Activated T-helper 1 cell treated with Interleukin-2 at 50 U/mL for 16 hours (primary cell): ENCODE measurements around the gene PTTG1IP.
"Not testable (repeated sequence)": the region's sequence is repeated elsewhere in the genome, so short reads cannot be mapped to it uniquely, and the experiment has no call there.

Source experiments
- DNase-seq: peaks from one replicate; pipeline ENCODE4 v3.0.0-alpha.2; 2020; ENCODE audit warnings: low read depth

The PTTG1IP gene

DNA sequence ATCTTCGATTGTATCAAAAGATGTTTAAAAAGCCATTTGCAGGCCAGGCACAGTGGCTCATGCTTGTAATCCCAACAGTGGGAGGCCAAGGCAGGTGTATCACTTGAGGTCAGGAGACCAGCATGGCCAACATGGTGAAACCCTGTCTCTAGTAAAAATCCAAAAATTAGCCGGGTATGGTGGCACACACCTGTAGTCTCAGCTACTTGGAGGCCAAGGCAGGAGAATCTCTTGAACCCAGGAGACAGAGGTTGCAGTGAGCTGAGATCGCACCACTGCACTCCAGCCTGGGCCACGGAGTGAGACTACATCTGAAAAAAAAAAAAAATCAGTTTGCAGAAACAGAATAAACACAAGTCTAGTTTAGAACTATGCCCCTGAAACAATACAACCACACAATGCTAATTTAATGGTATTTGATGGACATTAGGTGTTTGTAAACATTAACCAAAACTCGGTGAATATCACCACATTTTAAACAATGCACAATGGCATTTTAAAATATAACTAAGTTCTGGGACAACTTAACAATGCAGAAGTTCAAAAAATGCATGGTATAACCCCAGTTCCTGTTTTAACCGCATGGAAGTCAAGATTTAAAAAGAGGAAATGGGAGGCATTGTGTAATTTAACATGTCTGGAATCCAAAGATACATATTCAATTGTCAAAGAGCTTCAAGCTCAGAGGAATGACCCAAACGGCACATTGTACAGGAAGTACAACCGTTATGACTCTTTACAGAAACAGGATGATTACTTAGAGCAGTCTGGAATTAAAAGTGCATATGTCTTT is 7.1 kb upstream of the PTTG1IP start:
- DNase-seq: no peak

DNA sequence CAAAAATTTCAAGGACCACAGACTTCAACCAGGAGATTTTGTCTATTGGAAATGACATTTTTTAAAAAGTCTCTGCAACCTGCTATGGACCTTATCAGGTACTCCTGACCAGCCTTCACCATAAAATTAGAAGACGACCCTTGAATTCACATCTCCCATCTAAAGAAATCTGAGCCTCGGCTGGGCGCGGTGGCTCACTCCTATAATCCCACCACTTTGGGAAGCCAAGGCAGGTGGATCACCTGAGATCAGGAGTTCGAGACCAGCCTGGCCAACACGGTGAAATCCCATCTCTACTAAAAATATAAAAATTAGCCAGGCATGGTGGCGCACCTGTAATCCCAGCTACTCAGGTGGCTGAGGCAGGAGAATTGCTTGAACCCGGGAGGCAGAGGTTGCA is 5.7 kb upstream of the PTTG1IP start:
- DNase-seq: not testable (repeated sequence)

DNA sequence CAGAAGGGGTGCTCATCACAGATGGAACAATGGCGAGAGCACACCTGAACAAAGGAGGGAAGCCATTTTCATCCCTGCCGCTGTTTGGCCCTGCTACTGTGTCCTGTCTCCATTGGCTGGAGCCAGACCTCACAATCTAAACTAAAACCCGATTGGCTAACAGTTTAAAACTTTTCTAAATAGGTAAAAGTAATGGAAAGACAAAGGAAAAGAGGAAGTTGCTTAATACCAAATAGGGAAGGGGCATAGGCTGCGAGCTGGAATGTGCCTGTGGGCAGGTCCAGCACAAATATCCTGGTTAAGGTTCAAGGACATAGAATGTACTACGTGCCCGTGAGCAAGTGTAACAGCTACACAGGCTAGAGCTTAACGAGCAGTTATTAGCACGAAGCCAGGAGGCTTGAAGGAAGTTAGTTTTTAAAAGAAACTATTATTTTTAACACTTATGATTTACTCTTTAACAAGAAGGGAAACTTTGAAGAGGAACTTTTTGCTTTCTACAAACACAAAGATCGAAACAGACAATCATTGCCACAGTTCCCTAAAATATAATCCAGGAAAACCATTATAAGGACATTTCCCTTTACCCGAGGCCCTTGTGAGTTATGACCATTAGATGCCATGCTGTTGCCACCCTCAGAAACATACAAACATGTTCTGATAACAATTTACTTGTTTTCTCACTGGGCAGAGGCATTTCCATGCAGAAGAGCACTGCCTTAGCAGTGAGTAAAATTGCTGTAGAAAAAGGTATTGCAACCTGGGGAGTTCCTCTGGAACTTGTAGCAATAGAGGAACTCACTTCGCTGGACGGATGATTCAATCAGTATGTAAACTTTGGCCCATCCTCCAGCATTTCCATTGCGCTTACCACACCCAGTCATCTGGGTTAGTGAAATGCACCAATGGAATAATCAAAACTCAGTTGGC is 4.8 kb upstream of the PTTG1IP start:
- no peak for DNase-seq

DNA sequence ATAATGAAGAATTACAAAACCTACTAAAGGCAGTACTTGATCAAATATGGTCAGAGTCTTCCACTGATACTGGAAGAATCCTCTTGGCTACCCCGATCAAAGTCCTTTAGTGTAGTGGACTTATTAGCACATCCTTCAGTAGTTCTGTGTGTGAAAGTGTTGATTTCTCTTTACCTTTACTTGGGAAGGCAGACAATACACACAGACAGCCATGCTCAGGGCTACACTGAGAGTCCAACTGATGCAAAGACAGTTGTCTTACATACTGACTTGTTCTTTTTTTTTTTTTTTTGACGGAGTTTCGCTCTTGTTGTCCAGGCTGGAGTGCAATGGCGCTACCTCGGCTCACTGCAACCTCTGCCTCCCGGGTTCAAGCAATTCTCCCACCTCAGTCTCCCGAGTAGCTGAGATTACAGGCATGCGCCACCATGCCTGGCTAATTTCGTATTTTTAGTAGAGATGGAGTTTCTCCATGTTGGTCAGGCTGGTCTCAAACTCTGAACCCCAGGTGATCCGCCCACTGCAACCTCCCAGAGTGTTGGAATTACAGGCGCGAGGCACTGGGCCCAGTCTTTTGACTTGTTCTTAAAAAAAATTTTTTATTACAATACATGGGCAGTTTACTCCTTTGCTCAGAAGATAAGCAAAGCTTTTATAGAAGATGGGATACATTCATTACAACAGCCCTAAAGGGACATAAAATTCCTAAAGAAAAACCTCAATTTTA is 3.5 kb upstream of the PTTG1IP start:
- DNase-seq: no peak

DNA sequence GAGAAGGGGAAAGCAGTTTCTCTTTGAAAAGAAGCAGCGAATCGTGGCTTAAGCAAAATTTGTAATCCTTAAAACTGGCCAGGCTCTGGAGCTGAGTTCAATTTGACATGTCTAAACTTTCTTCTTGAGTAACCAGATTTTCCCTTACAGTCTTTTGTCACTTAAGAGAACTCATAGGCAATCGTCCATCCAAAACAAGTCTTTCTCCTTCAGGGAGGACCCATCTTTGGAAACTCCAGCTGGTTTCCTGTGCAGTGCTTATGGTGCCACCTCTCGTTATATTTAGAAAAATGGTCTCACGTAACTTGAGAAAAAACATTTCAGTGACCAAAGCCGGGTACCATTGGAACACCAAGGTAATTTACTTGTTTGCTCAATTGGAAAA is 1.8 kb upstream of the PTTG1IP start:
- DNase-seq: no peak

DNA sequence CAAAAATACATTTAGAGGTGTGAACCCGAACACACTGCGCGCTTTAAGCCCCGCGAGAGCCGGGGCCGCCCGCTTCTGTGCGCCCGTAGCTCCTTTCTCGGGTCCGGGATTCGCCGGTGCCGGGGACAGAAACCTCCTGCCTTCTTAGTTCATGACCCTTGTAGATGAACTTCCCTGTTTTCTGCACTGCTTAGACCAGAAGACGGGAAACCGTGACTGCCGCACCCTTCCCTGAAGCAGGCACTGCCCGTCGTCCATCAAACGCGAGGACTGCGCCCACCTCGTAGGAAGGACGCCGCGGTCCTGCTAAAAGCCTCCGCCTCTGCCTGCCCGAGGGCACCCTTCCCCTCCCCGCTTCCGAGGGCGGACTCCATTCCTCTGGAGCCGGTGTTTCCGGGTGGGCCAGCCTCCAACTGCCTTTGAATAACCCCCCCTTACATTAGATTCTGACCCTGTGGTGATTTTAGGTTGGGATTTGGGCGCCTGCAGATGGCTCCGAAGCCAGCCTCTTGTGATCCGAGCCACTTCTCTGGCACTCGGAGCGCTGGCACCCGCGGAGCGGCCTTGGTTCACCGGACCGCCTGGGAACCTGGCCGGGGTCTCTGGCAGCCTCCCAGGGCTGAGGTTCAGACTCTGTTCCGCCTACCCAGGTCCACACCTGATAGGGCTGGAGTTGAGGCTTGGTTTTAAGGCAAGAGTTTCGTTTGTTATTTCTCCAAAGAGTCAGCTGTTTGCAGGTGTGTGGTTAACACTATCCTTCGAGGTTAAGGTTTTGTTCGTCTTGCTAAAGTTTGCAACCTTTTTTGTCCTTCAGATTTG is 1.2 kb upstream of the PTTG1IP start:
- DNase-seq: no peak

DNA sequence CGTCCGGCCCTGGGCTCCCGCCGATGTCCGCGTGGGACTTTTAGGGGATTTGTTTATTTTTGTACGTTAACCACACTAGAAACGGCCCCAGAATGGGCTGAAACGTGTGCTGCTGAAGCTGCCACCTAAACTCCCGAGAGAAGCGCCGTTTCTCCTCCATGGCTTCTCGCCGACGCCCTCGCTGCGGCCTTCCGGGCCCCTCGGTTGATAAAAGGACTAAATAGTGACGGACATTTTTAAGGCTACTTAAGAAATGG is 678 bp upstream of the PTTG1IP start:
- no peak for DNase-seq

DNA sequence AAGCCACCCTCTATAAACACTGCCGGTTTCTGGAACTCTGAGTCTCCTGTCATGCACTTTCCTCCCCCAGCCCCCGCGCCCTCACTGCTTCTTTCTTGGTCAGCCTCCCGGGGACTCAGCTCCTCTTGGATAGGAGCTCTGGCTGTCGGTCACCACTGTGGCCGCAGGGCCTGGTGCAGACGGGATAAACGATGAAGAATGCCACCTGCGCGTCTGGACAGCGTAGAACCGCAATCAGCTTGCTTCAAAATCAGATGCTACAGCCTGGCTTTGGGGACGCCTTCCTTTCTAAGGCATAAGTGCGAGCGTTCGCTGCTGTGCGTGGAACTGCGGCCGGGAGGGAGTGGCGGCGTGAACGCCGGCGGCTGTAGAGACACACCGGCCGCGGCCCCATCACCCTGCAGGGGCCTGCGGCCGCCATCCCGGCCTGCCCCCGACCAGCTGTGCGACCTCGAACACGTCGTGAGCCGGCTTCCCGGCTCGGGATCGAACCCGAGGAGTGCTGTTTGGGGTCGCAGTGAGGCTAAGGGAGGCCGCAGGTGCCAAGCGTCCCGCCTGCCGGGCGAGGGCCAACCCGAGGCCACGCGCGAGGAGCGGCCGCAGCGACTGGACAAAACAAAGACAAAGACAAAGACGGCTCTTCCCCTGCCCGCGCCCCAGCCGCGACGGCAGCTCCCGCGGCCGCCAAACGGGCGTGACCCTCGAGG is 688 bp downstream of the PTTG1IP start:
- DNase-seq: no peak

DNA sequence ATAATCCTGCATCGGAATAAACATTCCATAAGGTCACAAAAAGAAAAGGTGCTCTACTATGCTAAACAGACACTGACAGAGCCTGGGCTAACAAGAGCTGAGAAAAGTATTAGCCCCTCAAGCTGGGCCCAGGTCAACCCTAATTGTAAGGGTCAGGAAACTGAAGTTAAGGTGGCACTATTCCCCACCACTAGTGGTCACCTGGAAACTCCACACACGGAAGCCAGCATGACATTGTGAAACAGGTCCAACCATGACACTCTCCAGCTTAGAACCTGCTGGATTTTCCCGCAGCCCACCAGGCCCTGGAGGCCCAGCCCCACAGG is 1.2 kb downstream of the PTTG1IP start:
- DNase-seq: no peak

DNA sequence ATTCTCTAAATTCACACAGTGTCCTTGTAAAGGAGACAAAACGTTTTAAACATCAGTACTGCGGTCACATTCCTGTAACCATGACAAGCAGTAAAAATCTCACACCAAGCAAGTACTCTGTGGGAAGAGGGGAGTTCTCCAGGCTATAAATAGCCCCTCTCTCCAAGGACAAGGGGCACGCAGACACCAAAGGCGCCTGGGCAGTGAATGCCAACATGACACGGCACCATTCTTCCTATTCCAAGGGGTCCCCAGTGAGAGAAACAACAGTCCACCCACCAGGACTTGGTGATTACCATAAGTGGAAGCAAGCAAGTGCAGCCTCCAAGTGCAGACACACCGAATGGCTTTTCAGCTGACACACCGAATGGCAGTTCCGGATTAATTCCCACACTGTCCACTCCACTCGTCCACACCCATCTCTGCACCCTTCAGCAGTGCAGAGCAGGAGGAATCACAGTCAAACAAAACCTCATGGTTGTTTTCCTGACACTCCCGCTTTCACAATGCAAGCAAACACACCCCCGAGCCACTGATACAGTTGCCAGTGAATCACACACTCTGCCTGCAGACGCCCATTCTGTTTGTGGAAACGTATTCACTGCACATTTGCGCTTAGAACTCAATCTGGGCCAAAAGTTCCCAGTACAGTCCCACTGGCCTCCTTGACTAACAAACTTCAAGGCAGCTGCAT is 1.8 kb downstream of the PTTG1IP start:
- DNase-seq: no peak

DNA sequence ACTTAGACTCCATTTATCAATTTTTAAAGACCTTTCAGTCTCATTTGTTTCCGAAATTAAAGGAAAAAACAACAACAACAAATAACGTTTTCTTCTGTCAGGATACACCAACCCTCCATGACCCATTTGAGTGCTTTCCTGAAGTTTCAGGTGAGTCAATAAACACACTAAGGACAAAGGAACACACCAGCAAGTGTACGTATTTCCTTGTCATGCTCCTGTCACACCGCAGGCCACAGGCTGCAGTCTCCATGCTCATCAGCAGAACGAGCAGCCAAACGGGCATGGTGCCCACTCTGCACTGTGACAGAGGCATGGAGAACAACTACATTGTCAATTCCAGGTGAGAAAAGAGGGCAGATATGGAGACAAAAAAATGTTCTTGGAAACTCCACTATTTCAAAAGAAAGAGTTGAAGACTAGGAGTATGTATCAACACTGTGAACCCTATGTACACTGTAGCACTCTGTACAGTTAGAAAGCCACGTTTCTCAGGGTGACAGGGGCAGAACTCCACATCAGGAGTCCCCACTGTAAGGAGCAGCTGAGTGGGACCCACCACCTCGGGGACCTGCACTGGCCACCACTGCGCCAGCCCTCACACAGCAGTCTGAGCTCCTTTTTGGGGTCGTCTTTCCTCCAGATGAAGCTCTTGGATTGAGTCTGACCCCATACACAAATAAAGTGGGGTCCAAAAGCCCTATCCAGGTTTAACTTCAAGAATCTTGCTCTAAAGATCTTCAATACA is 2.6 kb downstream of the PTTG1IP start:
- no peak for DNase-seq

DNA sequence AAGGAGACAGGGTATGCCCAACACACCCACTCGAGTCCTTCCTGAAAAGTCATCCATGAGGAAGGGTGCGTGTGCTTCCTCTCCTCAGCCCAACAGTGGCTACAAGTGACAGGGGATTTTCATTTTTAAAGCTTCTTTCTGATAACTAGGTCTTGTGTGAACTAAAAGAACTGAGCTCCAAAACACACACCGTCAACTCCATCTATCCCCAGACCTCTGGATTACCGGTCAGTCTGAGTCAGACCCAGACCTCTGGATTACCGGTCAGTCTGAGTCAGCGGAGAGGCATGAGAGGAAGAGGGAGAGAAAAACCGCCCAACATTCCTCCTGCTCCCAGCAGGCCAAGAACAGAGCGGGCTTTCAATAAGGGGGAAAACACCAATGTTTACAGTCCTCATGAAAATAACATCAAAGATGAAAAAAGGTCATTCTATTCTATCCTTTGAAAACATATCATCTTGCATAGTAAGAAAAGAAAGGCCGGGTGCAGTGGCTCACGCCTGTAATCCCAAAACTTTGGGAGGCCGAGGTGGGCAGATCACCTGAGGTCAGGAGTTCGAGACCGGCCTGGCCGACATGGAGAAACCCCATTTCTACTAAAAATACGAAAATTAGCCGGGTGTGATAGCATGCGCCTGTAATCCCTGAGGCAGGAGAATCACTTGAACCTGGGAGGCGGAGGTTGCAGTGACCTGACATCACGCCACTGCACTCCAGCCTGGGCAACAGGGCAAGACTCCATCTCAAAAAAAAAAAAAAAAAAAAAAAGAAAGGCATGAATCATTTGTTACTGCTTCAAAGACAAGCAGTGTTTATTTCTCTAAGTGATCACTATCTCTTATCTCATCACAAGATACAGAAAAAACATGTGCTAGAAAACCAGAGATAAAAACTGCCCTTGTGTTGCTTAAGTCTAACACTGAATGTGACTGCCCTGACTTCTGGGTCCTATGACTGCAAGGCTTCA is 3.4 kb downstream of the PTTG1IP start:
- no peak for DNase-seq

DNA sequence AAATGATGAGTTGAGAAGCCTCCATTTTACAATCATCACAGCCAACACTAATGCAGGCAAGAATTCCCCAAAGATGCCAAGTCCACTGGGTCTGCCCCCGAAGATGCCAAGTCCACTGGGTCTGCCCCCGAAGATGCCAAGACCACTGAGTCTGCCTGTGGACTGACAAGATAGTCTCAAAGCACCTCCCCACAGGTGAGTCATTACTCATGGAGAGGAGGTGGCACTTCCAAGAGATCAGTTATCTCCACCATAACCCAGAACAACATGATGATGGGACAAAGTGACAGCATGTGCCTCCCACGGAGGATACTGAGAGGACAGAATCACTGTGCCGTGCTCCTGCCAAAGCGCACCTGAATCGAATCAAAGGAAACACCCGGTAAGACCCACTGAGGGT is 4.8 kb downstream of the PTTG1IP start:
- no peak for DNase-seq

DNA sequence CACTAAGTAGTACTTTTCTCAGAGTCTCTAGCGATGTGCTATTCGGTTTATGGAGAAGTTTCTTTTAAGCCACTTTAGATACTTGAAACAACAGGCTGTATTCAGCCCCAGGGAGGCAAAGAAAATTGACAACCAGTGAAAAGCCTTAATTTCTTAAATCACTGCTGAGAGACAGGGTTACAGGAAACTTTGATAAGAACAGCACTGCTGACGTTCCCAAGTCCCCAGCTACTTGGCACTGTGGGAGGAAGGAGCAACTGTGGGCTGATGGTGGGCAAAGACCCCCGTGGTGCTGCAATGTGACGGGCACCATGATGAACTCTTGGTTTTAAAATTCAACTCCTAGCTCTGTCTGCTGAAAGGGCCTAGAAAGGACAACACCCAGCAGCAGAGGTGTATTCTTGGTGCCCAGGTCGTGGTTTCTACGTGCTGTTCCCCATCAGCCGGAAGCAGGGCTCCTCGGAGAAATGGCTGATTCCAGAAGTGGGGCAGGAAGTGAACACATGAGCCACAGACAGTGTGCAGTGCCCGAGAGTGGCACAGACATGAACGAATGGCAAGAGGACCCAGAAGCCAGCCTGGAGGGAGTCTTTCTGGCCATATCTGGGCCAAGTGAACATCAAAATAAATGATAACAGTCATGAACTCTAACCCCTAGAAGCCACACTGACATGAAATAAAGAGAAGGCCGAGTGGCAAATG is 5.3 kb downstream of the PTTG1IP start:
- no peak for DNase-seq

DNA sequence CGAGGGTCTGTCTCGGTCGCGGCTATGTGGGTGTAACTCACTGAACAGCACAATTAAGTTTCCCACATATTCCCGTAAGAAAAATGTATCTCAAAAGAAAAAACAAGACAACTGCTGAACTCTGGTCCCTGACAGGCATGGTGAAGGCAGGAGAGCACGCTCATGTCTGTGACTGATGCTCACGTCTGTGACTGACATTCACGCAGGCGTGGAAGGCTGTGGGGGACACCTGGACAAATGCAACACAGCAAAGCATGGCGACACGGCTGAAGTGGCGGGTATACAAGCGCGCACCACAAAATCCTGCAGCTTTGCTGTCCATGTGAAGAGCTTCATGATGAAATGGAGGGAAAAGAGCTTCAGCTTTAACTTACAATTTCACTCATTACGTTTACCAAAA is 6.0 kb downstream of the PTTG1IP start:
- no peak for DNase-seq

DNA sequence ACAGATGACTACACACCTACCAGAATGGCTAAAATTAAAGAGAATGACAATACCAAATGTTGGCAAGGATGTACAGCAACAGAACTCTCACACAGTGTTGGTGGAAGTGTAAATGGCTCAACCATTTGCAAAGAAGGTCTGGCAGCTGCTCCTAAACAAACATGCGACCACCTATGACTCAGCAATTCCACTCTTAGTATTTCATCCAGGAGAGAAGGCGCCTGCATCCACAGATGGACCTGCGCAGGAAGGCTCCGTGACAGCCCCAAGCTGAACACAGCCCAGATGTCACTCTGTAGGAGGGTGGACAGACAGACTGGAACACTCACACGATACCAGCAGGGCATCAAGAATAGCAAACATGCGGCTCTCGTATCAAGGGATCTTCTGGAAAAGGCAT is 6.7 kb downstream of the PTTG1IP start:
- DNase-seq: no peak

DNA sequence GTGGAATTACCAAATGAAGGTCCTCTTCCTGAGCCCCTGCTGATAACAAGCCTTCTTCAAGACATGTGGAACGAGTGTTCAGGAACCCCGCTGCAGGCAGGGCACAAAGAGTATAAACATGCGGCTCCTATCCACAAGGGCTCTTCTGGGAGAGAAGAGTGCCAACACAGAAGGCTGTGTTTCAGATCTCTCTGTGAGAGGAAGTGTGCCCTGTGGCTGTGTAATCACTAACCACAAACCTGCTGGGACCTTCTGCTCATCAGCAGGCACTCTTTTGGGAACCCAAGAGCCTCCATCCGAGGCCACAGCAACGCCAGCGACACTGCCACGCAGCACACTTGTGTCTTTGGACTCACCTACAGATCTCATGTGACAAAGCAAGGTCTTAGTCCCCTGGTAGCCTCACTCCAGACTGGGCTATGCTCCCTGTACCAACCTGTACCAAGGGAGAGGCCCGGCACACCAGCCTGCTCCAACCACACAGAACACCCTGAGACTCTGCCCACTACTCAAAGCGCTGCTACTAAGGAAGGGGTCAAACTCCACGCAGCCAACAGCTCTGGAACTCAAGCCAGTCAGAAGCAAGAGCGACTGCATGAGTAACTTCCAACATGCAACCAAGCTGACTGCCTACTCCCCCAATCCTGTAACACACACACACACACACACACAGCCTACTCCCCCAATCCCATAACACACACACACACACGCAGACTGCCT is 7.8 kb downstream of the PTTG1IP start:
- no peak for DNase-seq
